GM10248 (cell line): Measurements from ENCODE around the gene LCE2D.
"Not testable (repeated sequence)": the region's sequence is repeated elsewhere in the genome, so short reads cannot be mapped to it uniquely, and the experiment has no call there.

Source experiments
- CTCF ChIA-PET: fragments of 300-600 bp; sonication (Branson Sonifier 250); formaldehyde crosslinking; extraction: SDS; loops from one replicate; lab custom pipeline; 2021; ENCODE audit warnings: antibody characterized with exemption; lab: Yijun Ruan, JAX
- POLR2A ChIA-PET: fragments of 350-650 bp; sonication (Branson Sonifier 250); formaldehyde crosslinking; extraction: SDS; loops from one replicate; lab custom pipeline; 2020; ENCODE audit warnings: antibody characterized with exemption; lab: Yijun Ruan, JAX
- DNase-seq: peaks from one replicate; pipeline ENCODE4 v3.0.0; 2012; ENCODE audit errors: extremely low spot score
- TF ChIP-seq, protein P1 (sequence below): IDR thresholded peaks from 2 replicates; pipeline ENCODE4 v1.5.1; 2012; ENCODE audit warnings: mild to moderate bottlenecking, low read depth; ENCODE audit errors: extremely low read depth, missing control alignments, control extremely low read depth

LCE2D gene

DNA sequence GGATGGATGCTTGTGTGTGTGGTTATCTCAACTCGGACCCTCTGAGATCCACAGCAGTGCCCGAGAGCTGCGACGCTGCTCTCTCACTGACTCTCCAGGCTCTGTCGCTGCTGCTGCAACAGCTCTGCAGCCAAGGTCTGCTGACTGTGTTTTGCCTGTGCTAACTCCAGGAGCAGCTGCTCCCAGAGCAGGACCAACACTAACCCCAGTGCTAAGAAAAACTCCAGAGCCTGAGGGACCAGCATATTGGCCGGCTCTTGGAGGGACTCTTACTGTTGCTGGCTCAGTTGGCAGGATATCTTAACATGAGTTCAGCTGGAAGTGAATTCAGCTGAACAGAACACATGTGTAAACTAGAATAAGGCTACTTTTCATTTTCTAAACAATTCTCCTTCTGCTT lies 16.3 kb downstream of the LCE2D start:
- ChIA-PET POLR2A (no interaction called here), CTCF (no interaction called here)
- TF ChIP-seq, protein P1, sequence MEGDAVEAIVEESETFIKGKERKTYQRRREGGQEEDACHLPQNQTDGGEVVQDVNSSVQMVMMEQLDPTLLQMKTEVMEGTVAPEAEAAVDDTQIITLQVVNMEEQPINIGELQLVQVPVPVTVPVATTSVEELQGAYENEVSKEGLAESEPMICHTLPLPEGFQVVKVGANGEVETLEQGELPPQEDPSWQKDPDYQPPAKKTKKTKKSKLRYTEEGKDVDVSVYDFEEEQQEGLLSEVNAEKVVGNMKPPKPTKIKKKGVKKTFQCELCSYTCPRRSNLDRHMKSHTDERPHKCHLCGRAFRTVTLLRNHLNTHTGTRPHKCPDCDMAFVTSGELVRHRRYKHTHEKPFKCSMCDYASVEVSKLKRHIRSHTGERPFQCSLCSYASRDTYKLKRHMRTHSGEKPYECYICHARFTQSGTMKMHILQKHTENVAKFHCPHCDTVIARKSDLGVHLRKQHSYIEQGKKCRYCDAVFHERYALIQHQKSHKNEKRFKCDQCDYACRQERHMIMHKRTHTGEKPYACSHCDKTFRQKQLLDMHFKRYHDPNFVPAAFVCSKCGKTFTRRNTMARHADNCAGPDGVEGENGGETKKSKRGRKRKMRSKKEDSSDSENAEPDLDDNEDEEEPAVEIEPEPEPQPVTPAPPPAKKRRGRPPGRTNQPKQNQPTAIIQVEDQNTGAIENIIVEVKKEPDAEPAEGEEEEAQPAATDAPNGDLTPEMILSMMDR: no peak
- no peak for DNase-seq

DNA sequence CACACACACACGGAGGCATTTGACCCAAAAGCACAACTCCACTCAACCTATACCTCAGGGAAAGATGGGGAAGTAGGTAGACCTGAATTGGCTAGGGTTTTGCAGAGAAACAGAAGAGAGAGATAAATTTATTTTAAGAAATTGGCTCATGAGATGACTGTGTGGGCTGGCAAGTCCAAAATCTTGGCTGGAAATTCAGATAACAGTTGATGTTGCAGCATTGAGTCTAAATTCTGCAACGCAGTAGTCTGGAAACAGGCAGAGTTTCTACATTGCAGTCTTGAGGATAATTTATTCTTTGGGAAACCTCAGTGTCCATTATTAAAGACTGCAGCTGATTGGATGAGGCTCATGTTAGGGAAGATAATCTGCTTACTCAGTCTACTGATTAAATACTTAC lies 18.4 kb downstream of the LCE2D start:
- CTCF ChIA-PET: no interaction called here
- POLR2A ChIA-PET: no interaction called here
- DNase-seq: no peak
- TF ChIP-seq, protein P1: no peak

DNA sequence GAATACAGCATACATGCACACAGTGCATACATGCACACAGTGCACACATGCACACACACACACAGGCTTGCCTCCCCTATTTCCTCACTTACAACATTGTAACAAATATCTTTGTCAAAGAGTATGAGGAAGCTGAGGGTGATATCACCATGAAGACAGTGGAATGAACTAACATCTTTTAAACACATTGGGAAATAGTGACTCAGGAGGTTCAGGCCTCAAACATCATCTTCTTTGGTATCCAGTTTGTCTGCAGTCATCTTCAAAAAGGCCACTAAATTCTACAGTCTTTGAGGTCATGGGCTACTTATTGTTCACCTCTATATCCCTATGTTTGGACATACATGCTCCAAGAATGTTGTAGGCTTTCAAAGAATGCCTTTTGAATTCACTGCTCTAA lies 20.7 kb downstream of the LCE2D start:
- CTCF ChIA-PET: no interaction called here
- POLR2A ChIA-PET: no interaction called here
- DNase-seq: no peak
- TF ChIP-seq, protein P1: no peak

DNA sequence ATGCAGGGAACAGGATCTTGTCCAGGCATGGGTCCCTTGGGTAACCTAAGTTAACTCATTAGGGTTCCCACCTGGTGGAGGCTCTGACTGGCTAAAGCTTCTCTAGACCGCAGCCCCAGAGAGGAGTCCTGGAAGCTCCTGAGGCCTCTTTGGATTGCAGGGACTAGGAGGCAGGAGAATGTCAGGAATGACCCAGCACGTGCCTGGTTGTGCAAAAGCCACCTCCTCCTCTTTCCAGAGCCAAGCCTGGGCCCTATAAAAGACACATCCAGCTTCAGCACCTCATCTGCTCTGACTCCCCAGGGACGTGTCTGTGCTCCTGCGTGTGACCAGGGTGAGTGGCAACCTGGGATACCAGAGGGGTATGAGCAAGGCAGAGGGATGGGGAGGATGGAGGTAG lies 22.6 kb downstream of the LCE2D start, which contains the start of gene LCE2B:
Gene LCE2B, plus strand, starts transcription at position 301 of the 400 bp plus-strand sequence. CDS start 721 bp downstream, outside the sequence.
- DNase-seq, CTCF ChIA-PET, POLR2A ChIA-PET: not testable (repeated sequence)

DNA sequence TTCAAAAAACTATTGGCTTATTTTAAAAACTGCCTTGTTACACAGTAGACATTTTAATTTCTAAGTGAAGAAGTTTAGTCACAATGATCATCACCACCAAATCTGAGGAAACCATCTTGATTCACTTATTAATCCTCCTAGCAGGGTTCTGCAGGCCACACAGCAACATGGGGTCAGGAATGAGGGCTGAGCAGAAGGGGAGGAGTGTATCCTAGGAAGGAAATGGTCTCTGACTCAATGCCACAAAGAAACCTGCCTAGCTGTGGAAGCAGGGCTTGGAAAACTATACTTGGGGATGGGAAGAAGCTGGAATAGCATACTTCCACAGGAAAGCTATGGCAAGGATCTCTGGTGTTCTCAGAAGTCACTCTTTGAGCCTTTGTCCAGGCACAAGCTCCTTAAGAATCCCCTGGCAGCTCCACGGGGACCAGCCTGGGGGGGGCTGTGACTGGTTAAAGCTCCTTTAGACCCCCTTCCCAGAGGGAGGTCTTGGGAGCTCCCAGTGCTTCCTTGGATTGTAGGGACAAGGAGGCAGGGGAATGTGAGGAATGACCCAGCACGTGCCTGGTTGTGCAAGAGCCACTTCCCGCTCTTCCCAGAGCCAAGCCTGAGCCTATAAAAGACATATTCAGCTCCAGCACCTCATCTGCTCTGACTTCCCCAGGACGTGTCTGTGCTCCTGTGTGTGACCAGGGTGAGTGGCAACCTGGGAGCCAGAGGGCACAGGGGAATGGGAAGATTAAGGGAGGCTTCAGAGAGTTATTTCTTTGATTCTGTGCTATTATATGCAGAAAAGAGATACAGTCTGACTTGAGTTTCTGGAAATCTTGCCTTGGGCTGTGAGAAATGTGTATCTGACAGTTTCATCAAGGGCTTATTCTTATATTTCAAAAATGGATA lies 34.8 kb downstream of the LCE2D start, which contains the start of gene LCE2A:
Gene LCE2A, plus strand, starts transcription at position 645 of the 900 bp plus-strand sequence. CDS start 557 bp downstream, outside the sequence.
- ChIA-PET CTCF (interaction anchor here (2.4 kb wide), 1 partner anchor 10 kb away, joined by 8 read pairs; no protein-coding TSS in a partner anchor), POLR2A (no interaction called here)
- TF ChIP-seq, protein P1: no peak
- DNase-seq: no peak

DNA sequence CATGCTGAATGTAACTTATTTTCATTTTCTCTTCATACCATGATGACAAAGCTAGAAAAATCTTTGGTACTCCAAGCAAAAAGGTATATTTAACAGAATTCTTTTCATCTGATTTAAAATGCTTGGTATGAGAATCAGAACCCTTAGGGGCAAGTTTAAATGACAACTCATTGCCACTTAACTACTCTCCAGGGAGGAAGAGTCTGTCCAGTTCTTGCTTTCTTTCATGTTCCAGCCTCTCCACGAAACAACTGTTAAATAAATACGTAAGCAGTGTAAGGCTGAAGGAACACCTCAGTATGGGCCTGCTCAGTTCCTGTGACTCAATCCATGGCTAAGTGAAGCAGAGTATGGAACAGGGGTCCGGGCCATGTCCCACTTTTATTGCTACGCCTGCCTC lies 36.6 kb downstream of the LCE2D start:
- TF ChIP-seq, protein P1: no peak
- ChIA-PET POLR2A (no interaction called here), CTCF (interaction anchor here (2.4 kb wide), 1 partner anchor 12 kb away, joined by 8 read pairs; no protein-coding TSS in a partner anchor)
- DNase-seq: no peak

DNA sequence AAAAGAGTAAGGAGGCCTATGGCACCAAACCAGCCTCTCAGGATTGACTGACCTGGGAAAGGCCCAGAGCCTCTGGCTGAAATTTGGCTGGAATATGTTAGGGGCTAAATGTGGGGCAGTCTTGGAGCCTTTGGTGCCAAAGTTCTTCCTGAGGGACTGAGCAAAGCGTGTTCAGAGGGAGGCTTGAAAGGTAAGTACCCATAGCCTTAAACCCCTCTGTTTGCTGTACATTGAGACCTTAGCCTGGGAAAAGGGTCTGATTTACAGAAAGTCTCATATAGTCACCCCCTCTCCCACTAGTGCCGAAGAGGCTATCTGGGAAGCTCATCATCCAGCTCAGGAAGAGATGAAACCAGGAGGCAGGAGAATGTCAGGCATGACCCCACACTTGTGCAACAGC lies 44.7 kb downstream of the LCE2D start, which contains the start of gene LCE4A:
Gene LCE4A, plus strand, starts transcription at position 301 of the 400 bp plus-strand sequence. CDS start 916 bp downstream, outside the sequence.
- TF ChIP-seq, protein P1: no peak
- ChIA-PET POLR2A (no interaction called here), CTCF (no interaction called here)
- DNase-seq: no peak
